BLaER1 (cell line): ENCODE measurements around the gene PCED1B.
"Not testable (repeated sequence)": the region's sequence is repeated elsewhere in the genome, so short reads cannot be mapped to it uniquely, and the experiment has no call there.

Source experiments
- H3K27ac ChIP-seq: shearing (Covaris generic); formaldehyde crosslinking; 2 replicates; pipeline ENCODE4 v1.8.1; 2022
- H3K27me3 ChIP-seq: shearing (Covaris generic); formaldehyde crosslinking; 2 replicates; pipeline ENCODE4 v1.8.1; 2022
- H3K36me3 ChIP-seq: shearing (Covaris generic); formaldehyde crosslinking; 2 replicates; pipeline ENCODE4 v1.8.1; 2022
- H3K4me1 ChIP-seq: shearing (Covaris generic); formaldehyde crosslinking; 2 replicates; pipeline ENCODE4 v1.8.1; 2022
- H3K4me2 ChIP-seq: shearing (Covaris generic); formaldehyde crosslinking; 2 replicates; pipeline ENCODE4 v1.8.1; 2022
- H3K4me3 ChIP-seq: shearing (Covaris generic); formaldehyde crosslinking; 2 replicates; pipeline ENCODE4 v1.8.1; 2022
- H3K9ac ChIP-seq: shearing (Covaris generic); formaldehyde crosslinking; 2 replicates; pipeline ENCODE4 v1.8.1; 2022
- H3K9me3 ChIP-seq: shearing (Covaris generic); formaldehyde crosslinking; 2 replicates; pipeline ENCODE4 v1.8.1; 2022
- H4K20me1 ChIP-seq: shearing (Covaris generic); formaldehyde crosslinking; 2 replicates; pipeline ENCODE4 v1.8.1; 2022
- Cebpa-rat ChIP-seq: shearing (Covaris generic); IDR thresholded peaks from 2 replicates; pipeline ENCODE4 v1.8.1; 2022

The PCED1B gene

GRCh38 chr12:47214771-47215170, 135.3 kb downstream of the PCED1B start:
- no peak overlapping the region; the same call in 1 of the 2 replicates for H3K27ac ChIP-seq
- peak overlapping the region; percentile 68 for H3K4me2 ChIP-seq
- no peaks in the 10 kb centered on the region for H3K9me3 ChIP-seq
- no peak for TF ChIP-seq Cebpa-rat
- no peaks in the 10 kb centered on the region for H3K27me3 ChIP-seq
- peaks cover 60% of the 10 kb centered on the region for H3K4me1 ChIP-seq
- H4K20me1 ChIP-seq = no peaks in the 10 kb centered on the region
- no peak overlapping the region for H3K4me3 ChIP-seq
- no peak overlapping the region for H3K9ac ChIP-seq
- H3K36me3 ChIP-seq = no peaks in the 10 kb centered on the region; the same call in 1 of the 2 replicates

- Histone ChIP-seq H3K4me3 (peak overlapping the region; percentile 62), H3K9me3 (no peaks in the 10 kb centered on the region), H4K20me1 (no peaks in the 10 kb centered on the region), H3K4me2 (peak overlapping the region; percentile 68), H3K27me3 (no peaks in the 10 kb centered on the region), H3K9ac (peak overlapping the region; percentile 69), H3K27ac (peak overlapping the region; percentile 85), H3K4me1 (peaks cover 46% of the 10 kb centered on the region), H3K36me3 (no peaks in the 10 kb centered on the region)
- TF ChIP-seq Cebpa-rat = no peak
Measured at GRCh38 chr12:47216150-47216677, 136.8 kb downstream of the PCED1B start.

DNA sequence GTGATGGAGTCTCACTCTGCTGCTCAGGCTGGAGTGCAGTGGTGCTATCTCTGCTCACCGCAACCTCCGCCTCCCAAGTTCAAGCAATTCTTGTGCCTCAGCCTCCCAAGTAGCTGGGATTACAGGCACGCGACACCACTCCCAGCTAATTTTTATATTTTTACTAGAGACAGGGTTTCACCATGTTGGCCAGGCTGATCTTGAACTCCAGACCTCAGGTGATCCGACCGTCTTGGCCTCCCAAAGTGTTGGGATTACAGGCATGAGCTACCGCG, 138.1 kb downstream of the PCED1B start:
- not testable (repeated sequence) for H3K27me3 ChIP-seq, H3K36me3 ChIP-seq, H4K20me1 ChIP-seq, H3K9me3 ChIP-seq, H3K4me3 ChIP-seq, H3K9ac ChIP-seq
- Histone ChIP-seq H3K27ac (peak overlapping the region; percentile 45; the same call in 1 of the 2 replicates), H3K4me1 (peaks cover 45% of the 10 kb centered on the region), H3K4me2 (peak overlapping the region; percentile 68)

DNA sequence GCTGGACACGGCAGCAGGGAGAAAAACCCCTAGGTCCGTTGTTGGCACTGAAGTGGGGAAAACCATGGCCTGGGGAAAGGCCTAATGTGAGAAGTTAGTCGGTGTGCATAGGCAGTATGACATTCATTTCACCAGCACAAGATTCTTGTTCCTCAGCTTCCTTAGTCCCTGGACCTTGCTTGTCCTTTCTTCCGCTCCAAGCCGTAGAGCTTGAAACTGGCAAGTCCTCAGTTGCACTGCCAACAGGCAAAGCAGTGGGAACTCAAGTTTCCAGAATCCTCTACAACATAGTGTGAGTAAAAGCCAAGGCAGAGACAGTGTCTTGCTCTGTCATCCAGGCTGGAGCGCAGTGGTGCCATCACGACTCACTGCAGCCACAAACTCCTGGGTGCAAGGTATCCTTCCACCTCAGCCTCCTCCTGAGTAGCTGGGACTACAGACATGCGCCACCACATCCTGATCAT, 138.8 kb downstream of the PCED1B start:
- Histone ChIP-seq H3K4me3 (no peak overlapping the region), H4K20me1 (no peaks in the 10 kb centered on the region), H3K27ac (no peak overlapping the region), H3K4me1 (peaks cover 45% of the 10 kb centered on the region), H3K9ac (no peak overlapping the region), H3K36me3 (no peaks in the 10 kb centered on the region), H3K9me3 (no peaks in the 10 kb centered on the region), H3K27me3 (no peaks in the 10 kb centered on the region), H3K4me2 (0 out of 2 replicates have a peak overlapping the region, but pooled peaks have one; percentile 68)
- TF ChIP-seq Cebpa-rat = no peak

GRCh38 chr12:47219243-47219642, 139.8 kb downstream of the PCED1B start:
- Histone ChIP-seq H4K20me1 (no peaks in the 10 kb centered on the region), H3K36me3 (no peaks in the 10 kb centered on the region), H3K4me3 (no peak overlapping the region), H3K9ac (no peak overlapping the region), H3K4me1 (peaks cover 36% of the 10 kb centered on the region), H3K27ac (no peak overlapping the region), H3K9me3 (no peaks in the 10 kb centered on the region), H3K4me2 (no peak overlapping the region), H3K27me3 (no peaks in the 10 kb centered on the region)
- no peak for TF ChIP-seq Cebpa-rat

DNA sequence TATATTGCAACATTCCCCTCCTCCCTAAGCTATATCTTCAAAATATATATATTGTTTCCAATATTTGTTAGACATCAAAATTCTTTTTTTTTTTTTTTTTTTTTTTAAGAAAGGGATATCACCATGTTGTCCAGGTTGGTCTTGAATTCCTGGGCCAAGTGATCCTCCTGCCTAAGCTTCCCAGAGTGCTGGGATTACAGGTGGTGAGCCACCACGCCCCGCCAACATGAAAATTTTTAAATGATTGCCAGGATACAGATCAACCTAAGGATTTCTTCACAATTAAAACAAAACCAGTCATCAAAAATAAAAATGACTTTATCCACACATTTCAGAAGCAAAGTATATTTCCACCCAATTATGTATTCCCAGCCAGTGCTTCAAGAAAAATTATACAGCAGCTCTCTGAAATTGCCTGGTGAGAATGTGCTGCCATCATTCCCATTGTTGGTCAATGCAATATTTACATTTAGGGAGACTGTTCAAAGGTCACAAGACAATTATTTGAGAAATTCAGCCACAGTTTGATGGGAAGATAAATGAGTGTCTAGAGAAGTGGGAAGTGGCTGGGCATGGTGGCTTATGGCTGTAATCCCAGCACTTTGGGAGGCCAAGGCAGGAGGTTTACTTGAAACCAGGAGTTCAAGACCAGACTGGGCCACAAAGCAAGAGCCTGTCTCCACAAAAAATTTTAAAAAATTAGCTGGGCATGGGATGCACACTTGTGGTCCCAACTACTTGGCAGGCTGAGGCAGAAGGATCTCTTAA, 142.0 kb downstream of the PCED1B start:
- Histone ChIP-seq H3K36me3 (no peaks in the 10 kb centered on the region), H3K9ac (no peak overlapping the region), H3K4me1 (peaks cover 16% of the 10 kb centered on the region), H3K27me3 (no peaks in the 10 kb centered on the region), H4K20me1 (no peaks in the 10 kb centered on the region), H3K4me2 (no peak overlapping the region), H3K9me3 (no peaks in the 10 kb centered on the region), H3K27ac (no peak overlapping the region), H3K4me3 (no peak overlapping the region)
- TF ChIP-seq Cebpa-rat = no peak

DNA sequence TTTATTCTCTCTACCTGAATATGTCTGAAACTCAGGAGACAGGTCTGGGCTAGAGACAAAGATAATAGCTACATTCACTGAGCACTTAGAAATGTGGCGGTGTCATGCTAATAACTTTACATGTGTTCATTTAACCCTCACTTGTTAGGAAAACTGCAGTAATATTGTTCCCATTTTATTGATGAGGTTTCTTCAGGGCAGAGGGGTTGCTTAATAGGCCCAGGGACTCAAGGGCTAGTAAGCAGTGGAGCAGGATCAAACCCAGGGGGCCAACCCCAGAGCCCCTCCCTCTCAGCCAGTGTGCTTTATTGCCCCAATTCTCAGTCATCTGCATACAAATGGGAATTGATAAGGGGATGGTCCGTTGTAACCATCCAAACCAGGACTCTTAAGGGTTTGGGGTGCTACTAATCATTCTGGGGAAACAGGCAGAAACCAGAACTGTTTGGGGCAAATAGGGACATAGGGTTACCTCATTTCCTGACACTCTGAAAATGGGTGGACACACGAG, 143.2 kb downstream of the PCED1B start:
- H3K4me3 ChIP-seq = no peak overlapping the region
- H4K20me1 ChIP-seq = no peaks in the 10 kb centered on the region
- no peaks in the 10 kb centered on the region for H3K27me3 ChIP-seq
- H3K4me2 ChIP-seq = no peak overlapping the region
- no peaks in the 10 kb centered on the region for H3K9me3 ChIP-seq
- peaks cover 5% of the 10 kb centered on the region for H3K4me1 ChIP-seq
- no peaks in the 10 kb centered on the region for H3K36me3 ChIP-seq
- H3K27ac ChIP-seq = no peak overlapping the region
- no peak overlapping the region for H3K9ac ChIP-seq
- no peak for TF ChIP-seq Cebpa-rat

DNA sequence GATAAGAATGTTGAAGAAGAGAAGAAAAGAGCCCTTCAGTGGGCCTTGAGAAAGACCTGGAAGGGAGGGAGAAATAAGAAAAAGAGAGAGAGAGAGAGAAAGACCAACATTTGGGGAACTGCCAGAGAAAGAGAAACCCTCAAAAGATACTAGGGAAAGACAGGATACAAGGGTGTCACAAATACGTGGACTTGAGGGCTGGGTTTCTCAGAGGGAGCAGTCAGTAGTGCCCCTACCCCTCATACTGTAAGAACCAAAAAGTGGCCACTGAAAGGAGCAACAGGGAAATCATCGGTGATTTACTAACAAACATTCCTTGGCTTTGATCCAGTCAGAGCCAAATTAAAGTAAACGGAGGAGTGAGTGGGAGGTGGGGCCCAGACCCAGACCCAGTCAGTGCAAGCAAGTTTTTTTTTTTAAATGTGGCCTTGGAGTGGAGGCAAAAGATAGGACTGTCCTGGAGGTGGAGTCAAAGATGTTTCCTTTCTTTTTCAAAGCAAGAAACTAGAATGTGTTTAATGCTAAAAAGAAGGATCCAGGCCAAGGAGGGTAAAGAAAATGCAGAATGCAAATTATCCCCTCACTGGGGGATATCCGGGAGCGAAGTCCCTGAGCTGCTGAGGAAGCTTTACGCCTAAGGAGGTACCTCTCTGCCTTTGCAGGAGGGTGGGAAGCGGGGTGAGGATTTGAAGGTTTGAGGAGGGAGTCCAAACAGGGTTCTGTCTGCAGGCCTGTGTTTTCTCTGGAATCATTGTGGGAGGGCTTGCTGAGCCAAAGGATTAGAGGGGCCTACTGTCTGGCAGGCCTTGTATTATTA, 143.8 kb downstream of the PCED1B start:
- H3K9ac ChIP-seq = no peak overlapping the region
- no peaks in the 10 kb centered on the region for H3K9me3 ChIP-seq
- H3K36me3 ChIP-seq = no peaks in the 10 kb centered on the region
- no peaks in the 10 kb centered on the region for H4K20me1 ChIP-seq
- H3K4me3 ChIP-seq = no peak overlapping the region
- H3K27me3 ChIP-seq = no peaks in the 10 kb centered on the region
- H3K27ac ChIP-seq = no peak overlapping the region; the same call in 1 of the 2 replicates
- H3K4me1 ChIP-seq = no peaks in the 10 kb centered on the region
- no peak for TF ChIP-seq Cebpa-rat
- no peak overlapping the region for H3K4me2 ChIP-seq

DNA sequence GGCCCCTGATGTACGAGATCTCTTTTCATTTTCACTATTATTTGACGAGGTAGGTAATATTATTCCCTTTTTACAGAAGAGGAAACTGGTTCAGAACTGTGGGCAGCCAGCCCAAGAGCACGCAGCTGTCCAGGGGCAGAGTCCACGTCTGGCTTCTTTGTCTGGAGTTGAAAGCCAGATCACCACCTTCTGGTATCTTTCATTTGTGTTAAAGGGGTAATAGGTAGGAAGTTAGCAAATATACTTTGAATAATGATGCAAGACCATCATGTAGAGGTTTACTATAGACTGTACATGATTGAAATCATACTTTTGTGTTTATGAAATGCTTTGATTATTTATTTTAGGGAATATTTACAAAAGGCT, 144.4 kb downstream of the PCED1B start:
- Histone ChIP-seq H3K27ac (no peak overlapping the region; the same call in 1 of the 2 replicates), H3K27me3 (no peaks in the 10 kb centered on the region), H3K36me3 (no peaks in the 10 kb centered on the region), H3K9me3 (no peaks in the 10 kb centered on the region), H3K4me1 (no peaks in the 10 kb centered on the region), H3K4me2 (no peak overlapping the region), H3K9ac (no peak overlapping the region), H3K4me3 (no peak overlapping the region), H4K20me1 (no peaks in the 10 kb centered on the region)
- no peak for TF ChIP-seq Cebpa-rat

DNA sequence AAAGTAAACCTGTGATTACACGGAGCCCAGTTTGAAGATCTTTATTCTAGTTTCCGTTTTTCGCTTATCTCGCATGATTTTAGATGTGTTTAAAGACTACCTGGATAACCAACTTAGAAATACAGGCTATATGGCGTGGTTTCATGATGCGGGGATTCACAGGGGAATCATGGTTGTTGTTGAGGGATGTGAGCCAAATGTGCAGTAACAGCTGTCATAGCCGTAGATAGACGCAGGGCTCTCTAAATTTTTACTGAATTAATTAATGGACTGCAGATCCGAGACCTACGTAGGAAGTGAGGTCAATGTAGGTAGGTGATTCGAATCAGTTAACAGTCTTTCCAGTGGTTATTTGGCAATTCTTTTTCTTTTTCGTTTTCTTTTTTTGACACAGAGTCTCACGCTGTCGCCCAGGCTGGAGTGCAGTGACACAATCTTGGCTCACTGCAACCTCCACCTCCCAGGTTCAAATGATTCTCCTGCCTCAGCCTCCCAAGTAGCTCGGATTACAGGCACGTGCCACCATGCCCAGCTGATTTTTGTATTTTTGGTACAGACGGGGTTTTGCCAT, 145.2 kb downstream of the PCED1B start:
- H4K20me1 ChIP-seq = no peaks in the 10 kb centered on the region
- no peaks in the 10 kb centered on the region for H3K9me3 ChIP-seq
- H3K27ac ChIP-seq = no peak overlapping the region
- no peak for TF ChIP-seq Cebpa-rat
- H3K36me3 ChIP-seq = no peaks in the 10 kb centered on the region
- no peaks in the 10 kb centered on the region for H3K27me3 ChIP-seq
- H3K4me1 ChIP-seq = no peaks in the 10 kb centered on the region
- H3K9ac ChIP-seq = no peak overlapping the region
- no peak overlapping the region for H3K4me2 ChIP-seq
- no peak overlapping the region for H3K4me3 ChIP-seq
